Endodermal cell (in vitro differentiated cells): ENCODE results near the gene VSIG4. TPM values are rescaled to one million over a fixed set of nuclear protein-coding genes. Genes with fewer than 3 reads are reported as not detected.

ENCODE experiments used
- DNase-seq: peaks from one replicate; pipeline ENCODE4 v3.0.0-alpha.2; 2017
- H3K27ac ChIP-seq: 2 replicates; pipeline ENCODE4 v1.5.1; 2013; ENCODE audit warnings: mild to moderate bottlenecking, low read depth, low read length, moderate library complexity
- H3K27me3 ChIP-seq: 2 replicates; pipeline ENCODE4 v1.6.1; 2013; ENCODE audit warnings: mild to moderate bottlenecking, low read length, moderate library complexity; ENCODE audit not compliant: insufficient read depth, control insufficient read depth, poor library complexity, severe bottlenecking
- H3K36me3 ChIP-seq: 2 replicates; pipeline ENCODE4 v1.7.0; 2013; ENCODE audit warnings: mild to moderate bottlenecking, low read length, moderate library complexity; ENCODE audit not compliant: control insufficient read depth, insufficient read depth
- H3K4me1 ChIP-seq: one replicate; pipeline ENCODE4 v1.7.0; 2013; ENCODE audit warnings: low read length; ENCODE audit not compliant: control insufficient read depth, insufficient read depth
- H3K4me3 ChIP-seq: 2 replicates; pipeline ENCODE4 v1.5.1; 2013; ENCODE audit warnings: mild to moderate bottlenecking, low read length, moderate library complexity
- H3K9ac ChIP-seq: 2 replicates; pipeline ENCODE4 v1.6.1; 2013; ENCODE audit warnings: mild to moderate bottlenecking, low read length, moderate library complexity; ENCODE audit not compliant: poor library complexity, severe bottlenecking; ENCODE audit errors: extremely low read depth
- H3K9me3 ChIP-seq: 2 replicates; pipeline ENCODE4 v1.6.1; 2013; ENCODE audit warnings: mild to moderate bottlenecking, low read length, moderate library complexity; ENCODE audit not compliant: control insufficient read depth
- H3K27ac Mint-ChIP-seq: 2 replicates; pipeline ENCODE4 v1.8.0; 2020; ENCODE audit warnings: mixed read lengths
- H3K27me3 Mint-ChIP-seq: 2 replicates; pipeline ENCODE4 v1.8.0; 2021; ENCODE audit warnings: mild to moderate bottlenecking, mixed read lengths; ENCODE audit not compliant: insufficient read depth
- H3K36me3 Mint-ChIP-seq: 2 replicates; pipeline ENCODE4 v1.8.0; 2020; ENCODE audit warnings: low read depth, mixed read lengths
- H3K4me1 Mint-ChIP-seq: 2 replicates; pipeline ENCODE4 v1.8.0; 2020; ENCODE audit warnings: mixed read lengths
- H3K4me3 Mint-ChIP-seq: 2 replicates; pipeline ENCODE4 v1.8.0; 2020; ENCODE audit warnings: mild to moderate bottlenecking, moderate library complexity, mixed read lengths
- H3K9me3 Mint-ChIP-seq: 2 replicates; pipeline ENCODE4 v1.8.0; 2020; ENCODE audit warnings: mild to moderate bottlenecking, mixed read lengths
- CTCF ChIP-seq: fragments of 200-600 bp; sonication (generic); conservative IDR thresholded peaks from 2 replicates; pipeline ENCODE4 v1.5.0; 2021; ENCODE audit warnings: antibody characterized with exemption, mild to moderate bottlenecking
- WGBS, 2 experiments: methylation state at CpG; one replicate each; pipeline versions ENCODE4 v1.1.5 to v1.1.7; 2013; ENCODE audit warnings: missing lambda C conversion rate in 2 of 2, mixed read lengths in 1 of 2; ENCODE audit not compliant: insufficient coverage in 1 of 2, insufficient read length in 1 of 2; 5-methylcytosine and 5-hydroxymethylcytosine counted together
- total RNA-seq, 2 donors: library from RNA; stranded (reverse); fragmentation: NEBNext Ultra II Directional in 1 of 2; extraction: Animal tissue kit (Norgen Biotek cat#: 25700) in 1 of 2; gene quantifications; 2 replicates in 1 of 2; 3 replicates in 1 of 2; pipeline ENCODE4 v1.2.1, GENCODE V29; 2021

Gene VSIG4
- total RNA-seq, 2 donors from 2014 or later, result not detected

- TF ChIP-seq CTCF, result no peak
- no peaks in the 10 kb centered on the region for H3K4me1 Mint-ChIP-seq
- no CpG with 5 or more reads among the region's 2 CpGs for WGBS, 2 experiments
- H3K27ac ChIP-seq, result no peak overlapping the region
- no peaks in the 10 kb centered on the region for H3K27me3 ChIP-seq
- no peak overlapping the region for H3K27ac Mint-ChIP-seq
- H3K4me3 Mint-ChIP-seq, result no peak overlapping the region
- H3K9ac ChIP-seq, result no peak overlapping the region
- peaks cover 25% of the 10 kb centered on the region for H3K9me3 Mint-ChIP-seq
- no peaks in the 10 kb centered on the region for H3K36me3 ChIP-seq
- no peaks in the 10 kb centered on the region for H3K4me1 ChIP-seq
- no peaks in the 10 kb centered on the region for H3K27me3 Mint-ChIP-seq
- H3K36me3 Mint-ChIP-seq, result no peaks in the 10 kb centered on the region
- no peak overlapping the region for H3K4me3 ChIP-seq
- DNase-seq, result no peak
- H3K9me3 ChIP-seq, result no peaks in the 10 kb centered on the region
Observed at GRCh38 chrX:66049056-66049455, 9.2 kb upstream of the VSIG4 start.

GRCh38 chrX:66046612-66047235, 6.8 kb upstream of the VSIG4 start:
- H3K27me3 Mint-ChIP-seq, result no peaks in the 10 kb centered on the region
- no peaks in the 10 kb centered on the region for H3K36me3 Mint-ChIP-seq
- H3K9me3 ChIP-seq, result no peaks in the 10 kb centered on the region
- no peak overlapping the region for H3K27ac Mint-ChIP-seq
- no peaks in the 10 kb centered on the region for H3K4me1 ChIP-seq
- H3K9ac ChIP-seq, result no peak overlapping the region
- no peak overlapping the region for H3K27ac ChIP-seq
- no peaks in the 10 kb centered on the region for H3K4me1 Mint-ChIP-seq
- 43% methylated on average over 1 of the region's 2 CpGs; no CpG with 5 or more reads in 1 of the 2 experiments for WGBS, 2 experiments
- peaks cover 18% of the 10 kb centered on the region for H3K9me3 Mint-ChIP-seq
- no peaks in the 10 kb centered on the region for H3K36me3 ChIP-seq
- H3K4me3 ChIP-seq, result no peak overlapping the region
- no peak for TF ChIP-seq CTCF
- H3K27me3 ChIP-seq, result no peaks in the 10 kb centered on the region
- H3K4me3 Mint-ChIP-seq, result no peak overlapping the region
- DNase-seq, result no peak

- H3K27ac ChIP-seq, result no peak overlapping the region
- H3K36me3 ChIP-seq, result no peaks in the 10 kb centered on the region
- H3K27me3 ChIP-seq, result no peaks in the 10 kb centered on the region
- H3K4me3 Mint-ChIP-seq, result no peak overlapping the region
- no peak overlapping the region for H3K27ac Mint-ChIP-seq
- TF ChIP-seq CTCF, result no peak
- no peaks in the 10 kb centered on the region for H3K27me3 Mint-ChIP-seq
- H3K4me3 ChIP-seq, result no peak overlapping the region
- peaks cover 18% of the 10 kb centered on the region for H3K9me3 Mint-ChIP-seq
- no peaks in the 10 kb centered on the region for H3K4me1 ChIP-seq
- H3K9me3 ChIP-seq, result no peaks in the 10 kb centered on the region
- H3K9ac ChIP-seq, result no peak overlapping the region
- no peaks in the 10 kb centered on the region for H3K4me1 Mint-ChIP-seq
- DNase-seq, result no peak
- H3K36me3 Mint-ChIP-seq, result no peaks in the 10 kb centered on the region
Observed at GRCh38 chrX:66045894-66046293, 6.0 kb upstream of the VSIG4 start.
